HepG2 (cell line): ENCODE data around the gene ELMO2.

Source experiments
- CEBPZ ChIP-seq: IDR thresholded peaks from 2 replicates; pipeline ENCODE4 v1.6.1; 2012; ENCODE audit warnings: low read length, improper control_type of control experiment
- JUN ChIP-seq: sonication (generic); formaldehyde crosslinking; IDR thresholded peaks from 2 replicates; pipeline ENCODE4 v1.4.0; 2020; ENCODE audit warnings: mild to moderate bottlenecking, missing genetic modification reagents
- ZNF501 ChIP-seq: sonication (generic); formaldehyde crosslinking; IDR thresholded peaks from 2 replicates; pipeline ENCODE4 v1.5.1; 2020; ENCODE audit warnings: mild to moderate bottlenecking, moderate library complexity, missing genetic modification reagents
- ZNF672 ChIP-seq: sonication (generic); formaldehyde crosslinking; IDR thresholded peaks from 2 replicates; pipeline ENCODE4 v1.8.1; 2022; ENCODE audit warnings: missing genetic modification reagents
- TF ChIP-seq, protein P1 (sequence below): sonication (generic); formaldehyde crosslinking; IDR thresholded peaks from 2 replicates; pipeline ENCODE4 v1.5.0; 2020; ENCODE audit warnings: mild to moderate bottlenecking, missing genetic modification reagents, moderate library complexity

- TF ChIP-seq JUN (CRISPR knock-in tag) (no peak), ZNF501 (CRISPR knock-in tag) (no peak), CEBPZ (no peak), ZNF672 (no peak)
- TF ChIP-seq, protein P1, sequence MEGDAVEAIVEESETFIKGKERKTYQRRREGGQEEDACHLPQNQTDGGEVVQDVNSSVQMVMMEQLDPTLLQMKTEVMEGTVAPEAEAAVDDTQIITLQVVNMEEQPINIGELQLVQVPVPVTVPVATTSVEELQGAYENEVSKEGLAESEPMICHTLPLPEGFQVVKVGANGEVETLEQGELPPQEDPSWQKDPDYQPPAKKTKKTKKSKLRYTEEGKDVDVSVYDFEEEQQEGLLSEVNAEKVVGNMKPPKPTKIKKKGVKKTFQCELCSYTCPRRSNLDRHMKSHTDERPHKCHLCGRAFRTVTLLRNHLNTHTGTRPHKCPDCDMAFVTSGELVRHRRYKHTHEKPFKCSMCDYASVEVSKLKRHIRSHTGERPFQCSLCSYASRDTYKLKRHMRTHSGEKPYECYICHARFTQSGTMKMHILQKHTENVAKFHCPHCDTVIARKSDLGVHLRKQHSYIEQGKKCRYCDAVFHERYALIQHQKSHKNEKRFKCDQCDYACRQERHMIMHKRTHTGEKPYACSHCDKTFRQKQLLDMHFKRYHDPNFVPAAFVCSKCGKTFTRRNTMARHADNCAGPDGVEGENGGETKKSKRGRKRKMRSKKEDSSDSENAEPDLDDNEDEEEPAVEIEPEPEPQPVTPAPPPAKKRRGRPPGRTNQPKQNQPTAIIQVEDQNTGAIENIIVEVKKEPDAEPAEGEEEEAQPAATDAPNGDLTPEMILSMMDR (CRISPR knock-in tag), result no peak
Observed at GRCh38 chr20:46339037-46339436, 67.4 kb downstream of the ELMO2 start.
